SU-DHL-6 (cell line): ENCODE measurements around the gene FBXO11.

Source experiments
- H2AFZ ChIP-seq: fragments of 200-600 bp; sonication (generic); 2 replicates; pipeline ENCODE4 v1.6.1; 2014; ENCODE audit warnings: low read depth, mild to moderate bottlenecking, moderate library complexity, mixed read lengths, antibody characterized with exemption, low read length; ENCODE audit not compliant: severe bottlenecking
- H3F3A ChIP-seq: fragments of 200-600 bp; shearing (Covaris generic); 2 replicates; pipeline ENCODE4 v1.6.0; 2016; ENCODE audit warnings: antibody characterized with exemption, mild to moderate bottlenecking; ENCODE audit not compliant: insufficient read depth
- H3K27ac ChIP-seq: fragments of 200-600 bp; sonication (generic); 2 replicates; pipeline ENCODE4 v1.5.1; 2016; ENCODE audit warnings: low read depth, mild to moderate bottlenecking, low read length, moderate library complexity, mixed read lengths
- H3K27me3 ChIP-seq: fragments of 200-600 bp; sonication (generic), shearing (Covaris generic); 2 replicates; pipeline ENCODE4 v1.6.0; 2014; ENCODE audit warnings: mild to moderate bottlenecking, low read length
- H3K36me3 ChIP-seq: fragments of 200-600 bp; sonication (generic); 2 replicates; pipeline ENCODE4 v1.6.1; 2014; ENCODE audit warnings: mild to moderate bottlenecking, low read length, mixed read lengths
- H3K4me2 ChIP-seq: fragments of 300-600, 200-600 bp; shearing (Covaris generic), sonication (generic); 2 replicates; pipeline ENCODE4 v1.6.0; 2014; ENCODE audit warnings: low read length, low read depth, mild to moderate bottlenecking; ENCODE audit not compliant: poor library complexity, severe bottlenecking
- H3K4me3 ChIP-seq: fragments of 200-600 bp; sonication (generic); 2 replicates; pipeline ENCODE4 v1.5.1; 2014; ENCODE audit warnings: antibody characterized with exemption, low read length, mild to moderate bottlenecking, mixed read lengths; ENCODE audit not compliant: insufficient read depth, poor library complexity, severe bottlenecking
- H3K79me2 ChIP-seq: fragments of 200-600 bp; sonication (generic); 2 replicates; pipeline ENCODE4 v1.6.1; 2014; ENCODE audit warnings: mild to moderate bottlenecking, low read length, moderate library complexity; ENCODE audit not compliant: insufficient read depth
- H3K9ac ChIP-seq: fragments of 200-600 bp; sonication (generic); 2 replicates; pipeline ENCODE4 v1.7.0; 2014; ENCODE audit warnings: mild to moderate bottlenecking, low read length
- H3K9me2 ChIP-seq: fragments of 200-600 bp; sonication (generic); replicated peaks from 2 replicates; pipeline ENCODE4 v1.6.1; 2014; ENCODE audit warnings: low read length; ENCODE audit not compliant: insufficient read depth
- H3K9me3 ChIP-seq: fragments of 200-600 bp; sonication (generic); 2 replicates; pipeline ENCODE4 v1.6.1; 2014; ENCODE audit warnings: low read length, mixed read lengths; ENCODE audit not compliant: insufficient read depth
- H4K20me1 ChIP-seq: fragments of 200-600 bp; sonication (generic); 2 replicates; pipeline ENCODE4 v1.6.1; 2014; ENCODE audit warnings: low read depth, mild to moderate bottlenecking, antibody characterized with exemption, low read length, moderate library complexity, mixed read lengths
- CTCF ChIP-seq: fragments of 200-600 bp; sonication (generic); IDR thresholded peaks from one replicate; pipeline ENCODE4 v1.5.1; 2017; ENCODE audit warnings: antibody characterized with exemption, mild to moderate bottlenecking, low read length, moderate library complexity; ENCODE audit not compliant: insufficient read depth, poor library complexity, severe bottlenecking
- EZH2phosphoT487 ChIP-seq: fragments of 200-600 bp; sonication (generic), shearing (Covaris generic); conservative IDR thresholded peaks from 2 replicates; pipeline ENCODE4 v1.6.1; 2018; ENCODE audit warnings: mild to moderate bottlenecking, antibody characterized with exemption, low read length, moderate library complexity, mixed read lengths

FBXO11 gene

GRCh38 chr2:47935071-47935470, 28.8 kb upstream of the FBXO11 start:
- TF ChIP-seq EZH2phosphoT487 (no peak), CTCF (no peak)
- no peak overlapping the region for H3K27ac ChIP-seq
- no peaks in the 10 kb centered on the region for H3K79me2 ChIP-seq
- H3K27me3 ChIP-seq = no peaks in the 10 kb centered on the region
- H3K4me2 ChIP-seq = no peak overlapping the region
- H4K20me1 ChIP-seq = no peaks in the 10 kb centered on the region
- H3K4me3 ChIP-seq = no peak overlapping the region
- no peaks in the 10 kb centered on the region for H3F3A ChIP-seq
- no peak overlapping the region for H2AFZ ChIP-seq
- no peaks in the 10 kb centered on the region for H3K9me3 ChIP-seq
- no peak overlapping the region for H3K9ac ChIP-seq
- H3K36me3 ChIP-seq = no peaks in the 10 kb centered on the region
- no peaks in the 10 kb centered on the region for H3K9me2 ChIP-seq

GRCh38 chr2:47918043-47918442, 11.7 kb upstream of the FBXO11 start:
- H3F3A ChIP-seq = no peaks in the 10 kb centered on the region
- H3K27me3 ChIP-seq = no peaks in the 10 kb centered on the region
- no peak overlapping the region for H3K9ac ChIP-seq
- H2AFZ ChIP-seq = no peak overlapping the region
- no peak for TF ChIP-seq CTCF
- no peak for TF ChIP-seq EZH2phosphoT487
- H3K79me2 ChIP-seq = no peaks in the 10 kb centered on the region
- no peak overlapping the region for H3K27ac ChIP-seq
- H3K36me3 ChIP-seq = no peaks in the 10 kb centered on the region
- H3K9me3 ChIP-seq = no peaks in the 10 kb centered on the region
- H3K4me3 ChIP-seq = no peak overlapping the region
- H3K9me2 ChIP-seq = no peaks in the 10 kb centered on the region
- no peaks in the 10 kb centered on the region for H4K20me1 ChIP-seq
- H3K4me2 ChIP-seq = no peak overlapping the region

- Histone ChIP-seq H3K9ac (no peak overlapping the region), H3F3A (no peaks in the 10 kb centered on the region), H3K4me3 (no peak overlapping the region), H3K9me2 (no peaks in the 10 kb centered on the region), H3K36me3 (no peaks in the 10 kb centered on the region), H3K9me3 (no peaks in the 10 kb centered on the region), H4K20me1 (no peaks in the 10 kb centered on the region), H2AFZ (no peak overlapping the region), H3K27me3 (no peaks in the 10 kb centered on the region), H3K79me2 (no peaks in the 10 kb centered on the region), H3K27ac (no peak overlapping the region), H3K4me2 (no peak overlapping the region)
- TF ChIP-seq EZH2phosphoT487 (no peak), CTCF (no peak)
Observed at GRCh38 chr2:47917276-47917961, 11.1 kb upstream of the FBXO11 start.
